OCI-LY7 (cell line): ENCODE measurements around the gene COMMD3.

ENCODE experiments used
- CTCF ChIP-seq: fragments of 200-600 bp; sonication (generic); conservative IDR thresholded peaks from 2 replicates; pipeline ENCODE4 v1.5.1; 2014; ENCODE audit warnings: mild to moderate bottlenecking, antibody characterized with exemption, low read length, moderate library complexity, mixed read lengths
- EZH2phosphoT487 ChIP-seq: fragments of 200-600 bp; sonication (generic); IDR thresholded peaks from 2 replicates; pipeline ENCODE4 v1.6.1; 2018; ENCODE audit warnings: low read depth, borderline replicate concordance, mild to moderate bottlenecking, mixed run types, antibody characterized with exemption, low read length, moderate library complexity, mixed read lengths

GRCh38 chr10:22314852-22315251, 1.3 kb upstream of the COMMD3 start:
- TF ChIP-seq CTCF (no peak), EZH2phosphoT487 (no peak)
